Mesothelial cell of epicardium (in vitro differentiated cells): ENCODE measurements around the gene MUC6. TPM values are rescaled to one million over a fixed set of nuclear protein-coding genes. Genes with fewer than 3 reads are reported as not detected.

Source experiments
- DNase-seq, 2 experiments: peaks; one replicate each; pipeline ENCODE4 v3.0.0; 2021; ENCODE audit warnings: low spot score in 2 of 2; ENCODE audit not compliant: unreplicated experiment in 2 of 2
- H3K27ac Mint-ChIP-seq: 2 replicates; pipeline ENCODE4 v1.8.0; 2021; ENCODE audit warnings: mixed read lengths
- H3K27me3 Mint-ChIP-seq: 2 replicates; pipeline ENCODE4 v1.8.0; 2021; ENCODE audit warnings: low read depth, mixed read lengths
- H3K36me3 Mint-ChIP-seq: 2 replicates; pipeline ENCODE4 v1.8.0; 2021; ENCODE audit warnings: mixed read lengths
- H3K4me1 Mint-ChIP-seq: 2 replicates; pipeline ENCODE4 v1.8.0; 2021; ENCODE audit warnings: mixed read lengths
- H3K4me3 Mint-ChIP-seq: 2 replicates; pipeline ENCODE4 v1.8.0; 2021; ENCODE audit warnings: mild to moderate bottlenecking, moderate library complexity, mixed read lengths
- H3K9me3 Mint-ChIP-seq: 2 replicates; pipeline ENCODE4 v1.8.0; 2021; ENCODE audit warnings: mixed read lengths
- CTCF ChIP-seq: fragments of 200-600 bp; sonication (generic); IDR thresholded peaks from one replicate; pipeline ENCODE4 v1.5.0; 2021; ENCODE audit warnings: antibody characterized with exemption; ENCODE audit not compliant: unreplicated experiment
- total RNA-seq: library from RNA; stranded (reverse); gene quantifications from 3 replicates; pipeline ENCODE4 v1.2.1, GENCODE V29; 2021

The MUC6 gene, protein sequence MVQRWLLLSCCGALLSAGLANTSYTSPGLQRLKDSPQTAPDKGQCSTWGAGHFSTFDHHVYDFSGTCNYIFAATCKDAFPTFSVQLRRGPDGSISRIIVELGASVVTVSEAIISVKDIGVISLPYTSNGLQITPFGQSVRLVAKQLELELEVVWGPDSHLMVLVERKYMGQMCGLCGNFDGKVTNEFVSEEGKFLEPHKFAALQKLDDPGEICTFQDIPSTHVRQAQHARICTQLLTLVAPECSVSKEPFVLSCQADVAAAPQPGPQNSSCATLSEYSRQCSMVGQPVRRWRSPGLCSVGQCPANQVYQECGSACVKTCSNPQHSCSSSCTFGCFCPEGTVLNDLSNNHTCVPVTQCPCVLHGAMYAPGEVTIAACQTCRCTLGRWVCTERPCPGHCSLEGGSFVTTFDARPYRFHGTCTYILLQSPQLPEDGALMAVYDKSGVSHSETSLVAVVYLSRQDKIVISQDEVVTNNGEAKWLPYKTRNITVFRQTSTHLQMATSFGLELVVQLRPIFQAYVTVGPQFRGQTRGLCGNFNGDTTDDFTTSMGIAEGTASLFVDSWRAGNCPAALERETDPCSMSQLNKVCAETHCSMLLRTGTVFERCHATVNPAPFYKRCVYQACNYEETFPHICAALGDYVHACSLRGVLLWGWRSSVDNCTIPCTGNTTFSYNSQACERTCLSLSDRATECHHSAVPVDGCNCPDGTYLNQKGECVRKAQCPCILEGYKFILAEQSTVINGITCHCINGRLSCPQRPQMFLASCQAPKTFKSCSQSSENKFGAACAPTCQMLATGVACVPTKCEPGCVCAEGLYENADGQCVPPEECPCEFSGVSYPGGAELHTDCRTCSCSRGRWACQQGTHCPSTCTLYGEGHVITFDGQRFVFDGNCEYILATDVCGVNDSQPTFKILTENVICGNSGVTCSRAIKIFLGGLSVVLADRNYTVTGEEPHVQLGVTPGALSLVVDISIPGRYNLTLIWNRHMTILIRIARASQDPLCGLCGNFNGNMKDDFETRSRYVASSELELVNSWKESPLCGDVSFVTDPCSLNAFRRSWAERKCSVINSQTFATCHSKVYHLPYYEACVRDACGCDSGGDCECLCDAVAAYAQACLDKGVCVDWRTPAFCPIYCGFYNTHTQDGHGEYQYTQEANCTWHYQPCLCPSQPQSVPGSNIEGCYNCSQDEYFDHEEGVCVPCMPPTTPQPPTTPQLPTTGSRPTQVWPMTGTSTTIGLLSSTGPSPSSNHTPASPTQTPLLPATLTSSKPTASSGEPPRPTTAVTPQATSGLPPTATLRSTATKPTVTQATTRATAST (N-terminal part only)
- not detected in 3 replicates for total RNA-seq

GRCh38 chr11:1036303-1036923 is at the start of gene MUC6:
Gene MUC6 (minus strand): TSS chr11:1036718. CDS start chr11:1036655, 63 bp downstream.
- H3K4me1 Mint-ChIP-seq = no peaks in the 10 kb centered on the region
- TF ChIP-seq CTCF = no peak
- no peaks in the 10 kb centered on the region for H3K36me3 Mint-ChIP-seq
- H3K27me3 Mint-ChIP-seq = no peaks in the 10 kb centered on the region
- DNase-seq = no peak
- H3K27ac Mint-ChIP-seq = no peak within 1 kb of the TSS
- no peak within 1 kb of the TSS for H3K4me3 Mint-ChIP-seq
- no peaks in the 10 kb centered on the region for H3K9me3 Mint-ChIP-seq

- no peak for TF ChIP-seq CTCF
- DNase-seq = peak; percentile 12 to 36
- Mint-ChIP-seq H3K4me3 (no peak overlapping the region), H3K27ac (no peak overlapping the region), H3K9me3 (no peaks in the 10 kb centered on the region), H3K27me3 (no peaks in the 10 kb centered on the region), H3K36me3 (no peaks in the 10 kb centered on the region), H3K4me1 (no peaks in the 10 kb centered on the region)
Observed at GRCh38 chr11:1085440-1086170, 49.1 kb upstream of the MUC6 start.

DNA sequence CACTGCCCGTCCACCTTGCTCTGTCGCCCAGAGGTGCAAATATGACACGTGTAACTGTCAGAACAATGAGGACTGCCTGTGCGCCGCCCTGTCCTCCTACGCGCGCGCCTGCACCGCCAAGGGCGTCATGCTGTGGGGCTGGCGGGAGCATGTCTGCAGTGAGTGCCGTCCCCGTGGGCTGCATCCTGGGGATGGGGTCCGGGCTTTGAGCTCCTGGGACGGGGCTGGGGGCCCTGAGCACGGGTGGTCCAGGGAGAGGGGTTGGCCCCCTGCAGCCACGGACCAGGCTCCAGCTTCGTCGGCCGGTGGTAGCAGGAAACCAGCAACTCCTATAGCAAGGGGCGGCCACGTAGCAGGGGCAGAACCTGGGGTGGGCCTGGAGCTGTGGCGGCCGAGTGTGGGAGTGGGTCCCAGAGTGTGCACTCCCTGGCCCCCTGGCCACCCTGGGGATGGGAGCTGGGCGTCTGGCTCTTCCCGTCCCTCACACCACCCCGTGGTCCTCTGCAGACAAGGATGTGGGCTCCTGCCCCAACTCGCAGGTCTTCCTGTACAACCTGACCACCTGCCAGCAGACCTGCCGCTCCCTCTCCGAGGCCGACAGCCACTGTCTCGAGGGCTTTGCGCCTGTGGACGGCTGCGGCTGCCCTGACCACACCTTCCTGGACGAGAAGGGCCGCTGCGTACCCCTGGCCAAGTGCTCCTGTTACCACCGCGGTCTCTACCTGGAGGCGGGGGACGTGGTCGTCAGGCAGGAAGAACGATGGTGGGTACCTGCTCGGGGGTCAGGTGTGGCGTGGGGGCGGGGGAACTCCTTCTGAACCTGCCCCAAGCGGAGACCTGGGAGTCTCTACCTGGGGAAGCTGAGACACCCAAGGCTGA is 48.3 kb upstream of the MUC6 start:
- DNase-seq = peak; percentile 18 to 36
- H3K27ac Mint-ChIP-seq = no peak overlapping the region
- TF ChIP-seq CTCF = no peak
- H3K27me3 Mint-ChIP-seq = no peaks in the 10 kb centered on the region
- H3K36me3 Mint-ChIP-seq = no peaks in the 10 kb centered on the region
- no peaks in the 10 kb centered on the region for H3K9me3 Mint-ChIP-seq
- H3K4me1 Mint-ChIP-seq = no peaks in the 10 kb centered on the region
- no peak overlapping the region for H3K4me3 Mint-ChIP-seq

- H3K27ac Mint-ChIP-seq = no peak overlapping the region
- H3K4me3 Mint-ChIP-seq = no peak overlapping the region
- TF ChIP-seq CTCF = no peak
- no peaks in the 10 kb centered on the region for H3K4me1 Mint-ChIP-seq
- no peaks in the 10 kb centered on the region for H3K9me3 Mint-ChIP-seq
- no peaks in the 10 kb centered on the region for H3K36me3 Mint-ChIP-seq
- peak; percentile 9 to 38 for DNase-seq
- H3K27me3 Mint-ChIP-seq = no peaks in the 10 kb centered on the region
Observed at GRCh38 chr11:1083621-1084551, 47.4 kb upstream of the MUC6 start.
